ENCODE results near the gene DND1.
"Not testable (repeated sequence)": the region's sequence is repeated elsewhere in the genome, so short reads cannot be mapped to it uniquely, and the experiment has no call there.

DND1 gene

DNA sequence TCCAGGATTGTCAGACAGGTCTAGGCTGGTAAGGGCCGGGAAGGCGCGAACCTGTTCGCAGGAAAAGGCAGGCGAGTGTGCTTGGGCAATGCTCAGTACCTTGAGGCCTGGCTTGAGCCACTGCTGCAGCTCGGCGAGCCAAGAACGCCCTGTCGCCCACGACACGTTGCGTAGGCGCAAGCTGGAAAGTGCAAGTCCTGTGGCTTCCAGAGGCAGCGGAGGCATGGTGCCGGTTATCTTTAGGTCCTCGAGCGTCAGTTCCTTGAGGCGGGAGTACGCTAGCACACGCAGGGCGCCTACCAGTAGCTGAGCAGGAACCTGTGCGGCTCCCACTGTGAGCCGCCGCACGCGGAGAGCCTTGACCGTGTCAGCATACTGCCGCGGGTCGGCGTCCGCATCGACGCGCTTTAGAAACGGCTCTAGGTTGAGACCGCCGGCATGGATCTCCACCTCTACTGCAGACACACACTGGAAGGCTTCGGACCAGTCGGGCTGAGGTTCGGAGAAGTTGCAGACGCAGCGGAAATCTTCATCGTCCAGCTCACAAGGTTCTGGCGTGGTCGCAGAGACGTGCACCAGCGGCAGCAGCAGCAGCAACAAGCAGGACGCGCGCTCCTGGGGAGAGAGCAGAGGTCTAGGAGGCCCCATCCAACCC lies 40.9 kb downstream of the DND1 start:
- no peak for DNase-seq (ENCODE audit: low read depth)
- H3K4me3 ChIP-seq (ENCODE audit: low read length), result peak overlapping the region; percentile 52
- TF ChIP-seq, protein P1, sequence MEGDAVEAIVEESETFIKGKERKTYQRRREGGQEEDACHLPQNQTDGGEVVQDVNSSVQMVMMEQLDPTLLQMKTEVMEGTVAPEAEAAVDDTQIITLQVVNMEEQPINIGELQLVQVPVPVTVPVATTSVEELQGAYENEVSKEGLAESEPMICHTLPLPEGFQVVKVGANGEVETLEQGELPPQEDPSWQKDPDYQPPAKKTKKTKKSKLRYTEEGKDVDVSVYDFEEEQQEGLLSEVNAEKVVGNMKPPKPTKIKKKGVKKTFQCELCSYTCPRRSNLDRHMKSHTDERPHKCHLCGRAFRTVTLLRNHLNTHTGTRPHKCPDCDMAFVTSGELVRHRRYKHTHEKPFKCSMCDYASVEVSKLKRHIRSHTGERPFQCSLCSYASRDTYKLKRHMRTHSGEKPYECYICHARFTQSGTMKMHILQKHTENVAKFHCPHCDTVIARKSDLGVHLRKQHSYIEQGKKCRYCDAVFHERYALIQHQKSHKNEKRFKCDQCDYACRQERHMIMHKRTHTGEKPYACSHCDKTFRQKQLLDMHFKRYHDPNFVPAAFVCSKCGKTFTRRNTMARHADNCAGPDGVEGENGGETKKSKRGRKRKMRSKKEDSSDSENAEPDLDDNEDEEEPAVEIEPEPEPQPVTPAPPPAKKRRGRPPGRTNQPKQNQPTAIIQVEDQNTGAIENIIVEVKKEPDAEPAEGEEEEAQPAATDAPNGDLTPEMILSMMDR (conservative IDR thresholded peaks at IDR 0.05; ENCODE audit: low read depth, low read length), result no peak

- TF ChIP-seq, protein P1 (conservative IDR thresholded peaks at IDR 0.05; ENCODE audit: low read depth, low read length), result no peak
- no peak for DNase-seq (ENCODE audit: low read depth)
- H3K4me3 ChIP-seq (ENCODE audit: low read length), result peak overlapping the region; percentile 52
Observed at GRCh38 chr5:140631831-140632365, 41.5 kb downstream of the DND1 start.

DNA sequence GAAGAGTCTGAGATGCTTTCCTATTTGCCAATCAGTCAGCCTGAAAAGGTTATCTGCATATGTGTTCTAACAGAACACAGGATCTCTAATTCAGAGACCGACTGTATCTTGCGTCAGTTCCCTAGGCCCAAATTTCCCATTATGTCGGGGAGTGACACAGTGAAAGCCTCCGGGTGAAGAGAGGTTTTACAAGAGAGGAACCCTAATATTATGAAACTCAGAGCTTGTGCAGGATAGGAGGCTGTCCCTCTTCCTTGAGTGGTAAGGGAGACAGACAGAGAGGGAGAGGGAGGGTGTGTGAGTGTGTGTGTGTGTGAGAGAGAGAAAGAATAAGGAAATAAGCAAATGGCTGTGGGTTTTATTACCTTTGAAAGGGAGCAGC lies 42.3 kb downstream of the DND1 start:
- TF ChIP-seq, protein P1 (conservative IDR thresholded peaks at IDR 0.05; ENCODE audit: low read depth, low read length), result no peak
- no peak for DNase-seq (ENCODE audit: low read depth)

DNA sequence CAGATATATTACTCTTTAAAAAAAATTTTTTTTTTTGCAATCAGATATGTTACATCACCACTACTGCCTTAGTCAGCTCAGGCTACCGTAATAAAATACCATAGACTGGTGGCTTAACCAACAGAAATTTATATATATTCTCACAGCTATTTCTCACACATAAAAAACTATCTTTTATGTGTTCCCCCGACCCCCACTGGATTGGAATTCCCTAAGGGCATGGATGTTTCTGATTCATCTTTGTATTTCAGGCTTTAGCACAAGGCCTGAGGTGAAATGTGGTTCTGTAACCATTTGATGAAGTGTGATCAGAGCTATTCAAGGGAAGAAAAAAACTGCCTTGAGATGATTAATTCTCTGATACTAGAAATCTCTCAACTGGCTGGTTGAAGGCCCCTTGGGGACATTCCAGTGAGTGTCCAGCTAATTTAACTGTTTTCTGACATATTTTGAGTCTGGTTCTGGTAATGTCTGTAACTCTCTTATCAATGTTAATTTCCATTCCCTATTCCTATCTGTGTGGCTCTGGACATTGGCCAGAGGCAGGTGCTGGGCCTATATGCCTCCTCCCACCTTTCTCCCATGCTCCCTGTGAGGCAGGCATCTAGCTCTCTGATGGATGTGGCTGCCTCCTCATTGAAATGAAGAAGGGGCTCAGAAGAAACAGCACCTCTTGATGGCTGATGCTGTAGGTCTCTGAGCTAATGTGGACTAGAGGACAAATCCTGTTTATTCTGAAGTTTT lies 42.9 kb downstream of the DND1 start:
- DNase-seq (ENCODE audit: low read depth), result no peak
- TF ChIP-seq, protein P1 (conservative IDR thresholded peaks at IDR 0.05; ENCODE audit: low read depth, low read length), result no peak
- H3K4me3 ChIP-seq (ENCODE audit: low read length), result no peak overlapping the region

More for the DNA sequence above, 42.3 kb downstream of the DND1 start:
- no peak overlapping the region for H3K4me3 ChIP-seq (ENCODE audit: low read length)

DNA sequence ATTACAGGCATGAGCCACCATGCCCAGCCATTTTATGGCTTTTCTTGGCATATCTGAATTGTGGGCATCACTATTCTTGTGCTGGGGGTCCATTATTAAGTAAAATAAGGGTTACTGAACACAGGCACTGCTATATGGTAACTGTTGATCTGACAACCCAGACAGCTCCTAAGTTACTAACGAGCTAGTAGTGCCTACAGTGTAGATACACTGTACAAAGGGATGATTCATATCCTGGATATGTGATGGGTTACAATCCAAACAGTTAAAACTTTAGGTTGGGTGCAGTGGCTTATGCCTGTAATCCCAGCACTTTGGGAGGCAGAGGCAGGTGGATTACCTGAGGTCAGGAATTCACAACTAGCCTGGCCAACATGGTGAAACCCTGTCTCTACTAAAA lies 44.7 kb downstream of the DND1 start:
- no peak for DNase-seq (ENCODE audit: low read depth)
- no peak overlapping the region for H3K4me3 ChIP-seq (ENCODE audit: low read length)
- TF ChIP-seq, protein P1 (conservative IDR thresholded peaks at IDR 0.05; ENCODE audit: low read depth, low read length), result no peak

GRCh38 chr5:140627972-140628371 lies 45.4 kb downstream of the DND1 start:
- H3K4me3 ChIP-seq (ENCODE audit: low read length), result no peak overlapping the region
- TF ChIP-seq, protein P1 (conservative IDR thresholded peaks at IDR 0.05; ENCODE audit: low read depth, low read length), result no peak
- no peak for DNase-seq (ENCODE audit: low read depth)

- not testable (repeated sequence) for H3K4me3 ChIP-seq (ENCODE audit: low read length); DNase-seq (ENCODE audit: low read depth)
Observed at GRCh38 chr5:140624886-140625285, 48.5 kb downstream of the DND1 start.

DNA sequence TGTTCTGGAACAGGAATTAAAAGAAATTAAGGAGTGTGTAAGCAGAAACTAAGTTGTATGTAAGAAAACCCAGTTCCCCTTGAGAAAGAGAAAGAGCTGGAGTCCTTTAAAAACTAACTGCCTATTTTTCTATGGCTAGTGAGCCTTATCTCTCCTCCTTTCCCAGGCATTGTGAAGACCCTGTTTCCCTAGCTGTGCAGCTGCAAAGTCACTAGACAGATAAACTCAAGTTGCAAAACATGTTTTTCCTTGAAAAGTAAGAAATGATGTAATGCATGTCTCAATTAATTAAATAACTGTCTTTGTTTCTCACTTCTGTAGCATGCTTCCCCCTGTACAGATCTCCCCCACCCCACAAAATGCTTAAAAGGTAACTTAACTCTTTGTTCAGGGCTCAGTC lies 50.3 kb downstream of the DND1 start:
- not testable (repeated sequence) for DNase-seq (ENCODE audit: low read depth); H3K4me3 ChIP-seq (ENCODE audit: low read length)

Measured in retinal pigment epithelial cell (primary cell).